IMR-90 (cell line): ENCODE data around the gene TRPC1. TPM values are rescaled to one million over a fixed set of nuclear protein-coding genes. Genes with fewer than 3 reads are reported as not detected.

ENCODE experiments used
- ATAC-seq: fragments of 200-7000 bp; cut with Tn5 transposase; 2 replicates; pipeline ENCODE4 v1.9.1; 2020; ENCODE audit warnings: low read depth, mild to moderate bottlenecking, moderate library complexity
- BruUV-seq: library from RNA; stranded (reverse); fragments of 400-500 nt; replicated peaks from 2 replicates; lab custom pipeline; 2021; lab: Mats Ljungman, UMichigan
- CTCF ChIA-PET: fragments of 300-600 bp; formaldehyde crosslinking; extraction: SDS; loops from one replicate; lab custom pipeline; 2021; ENCODE audit warnings: antibody characterized with exemption; lab: Yijun Ruan, JAX
- POLR2A ChIA-PET: fragments of 300-600 bp; sonication (Branson Sonifier 250); formaldehyde crosslinking; loops from one replicate; lab custom pipeline; 2022; ENCODE audit warnings: antibody characterized with exemption; ENCODE audit not compliant: unreplicated experiment; lab: Charles Lee
- DNase-seq: peaks from one replicate; pipeline ENCODE4 v3.0.0; 2013
- H2AFZ ChIP-seq: replicated peaks from 2 replicates; pipeline ENCODE3; 2013; ENCODE audit warnings: low read length, mild to moderate bottlenecking; ENCODE audit not compliant: poor library complexity
- H2AK5ac ChIP-seq: 2 replicates; pipeline ENCODE4 v1.6.1; 2013; ENCODE audit warnings: low read depth, low read length, inconsistent platforms
- H2AK9ac ChIP-seq: replicated peaks from 2 replicates; pipeline ENCODE3; 2013; ENCODE audit warnings: mild to moderate bottlenecking, low read depth, low read length, moderate library complexity; ENCODE audit not compliant: poor library complexity
- H2BK120ac ChIP-seq: 2 replicates; pipeline ENCODE4 v1.6.1; 2013; ENCODE audit warnings: low read depth, low read length, inconsistent platforms
- H2BK15ac ChIP-seq: 3 replicates; pipeline ENCODE4 v1.6.1; 2013; ENCODE audit warnings: low read depth, low read length, inconsistent platforms
- H2BK20ac ChIP-seq: 2 replicates; pipeline ENCODE4 v1.6.1; 2013; ENCODE audit warnings: low read depth, mild to moderate bottlenecking, inconsistent platforms, low read length, moderate library complexity
- H2BK5ac ChIP-seq: 2 replicates; pipeline ENCODE4 v1.6.1; 2013; ENCODE audit warnings: mild to moderate bottlenecking, low read depth, low read length, inconsistent platforms; ENCODE audit not compliant: poor library complexity, severe bottlenecking
- H3K14ac ChIP-seq: replicated peaks from 2 replicates; pipeline ENCODE4 v1.6.1; 2013; ENCODE audit warnings: low read depth, low read length, inconsistent platforms
- H3K18ac ChIP-seq: 2 replicates; pipeline ENCODE4 v1.6.1; 2013; ENCODE audit warnings: low read depth, low read length, control low read depth
- H3K23ac ChIP-seq: 2 replicates; pipeline ENCODE4 v1.6.1; 2013; ENCODE audit warnings: low read depth, low read length, inconsistent platforms
- H3K27ac ChIP-seq: 2 replicates; pipeline ENCODE4 v1.5.1; 2013; ENCODE audit warnings: mild to moderate bottlenecking, control low read depth, low read length; ENCODE audit not compliant: insufficient read depth
- H3K27me3 ChIP-seq: 2 replicates; pipeline ENCODE4 v1.6.1; 2013; ENCODE audit warnings: low read length; ENCODE audit not compliant: control insufficient read depth, insufficient read depth
- H3K36me3 ChIP-seq: 2 replicates; pipeline ENCODE4 v1.6.1; 2013; ENCODE audit warnings: low read length, mixed read lengths; ENCODE audit not compliant: control insufficient read depth, insufficient read depth
- H3K4ac ChIP-seq: 2 replicates; pipeline ENCODE4 v1.6.1; 2013; ENCODE audit warnings: low read depth, low read length, inconsistent platforms
- H3K4me1 ChIP-seq: 2 replicates; pipeline ENCODE4 v1.6.1; 2013; ENCODE audit warnings: low read length, mixed read lengths; ENCODE audit not compliant: control insufficient read depth, insufficient read depth
- H3K4me2 ChIP-seq: 2 replicates; pipeline ENCODE4 v1.6.1; 2013; ENCODE audit warnings: low read depth, mild to moderate bottlenecking, control low read depth, low read length, moderate library complexity
- H3K4me3 ChIP-seq: 2 replicates; pipeline ENCODE4 v1.5.1; 2013; ENCODE audit warnings: low read depth, mild to moderate bottlenecking, control low read depth, low read length, moderate library complexity; ENCODE audit not compliant: insufficient read depth
- H3K56ac ChIP-seq: 2 replicates; pipeline ENCODE4 v1.6.1; 2013; ENCODE audit warnings: low read length, inconsistent platforms; ENCODE audit not compliant: insufficient read depth; ENCODE audit errors: extremely low read depth
- H3K79me1 ChIP-seq, 2 experiments: 2 replicates each; pipeline ENCODE4 v1.6.1; 2013; ENCODE audit warnings: low read length in 2 of 2, inconsistent platforms in 1 of 2, low read depth in 1 of 2
- H3K9ac ChIP-seq: 2 replicates; pipeline ENCODE4 v1.6.1; 2013; ENCODE audit warnings: low read depth, low read length, control low read depth
- H3K9me1 ChIP-seq: 2 replicates; pipeline ENCODE4 v1.6.1; 2013; ENCODE audit warnings: low read length, inconsistent platforms; ENCODE audit not compliant: insufficient read depth
- H3K9me3 ChIP-seq: 2 replicates; pipeline ENCODE4 v1.6.1; 2013; ENCODE audit warnings: low read length; ENCODE audit not compliant: control insufficient read depth, insufficient read depth
- H4K20me1 ChIP-seq: 2 replicates; pipeline ENCODE4 v1.6.1; 2013; ENCODE audit warnings: low read length, inconsistent platforms; ENCODE audit not compliant: insufficient read depth
- H4K5ac ChIP-seq: 2 replicates; pipeline ENCODE4 v1.6.1; 2013; ENCODE audit warnings: mild to moderate bottlenecking, low read depth, low read length, control low read depth
- H4K8ac ChIP-seq, 2 experiments: 2 replicates each; pipeline ENCODE4 v1.6.1; 2013; ENCODE audit warnings: low read depth in 2 of 2, low read length in 2 of 2, control low read depth in 1 of 2, inconsistent platforms in 1 of 2
- H4K91ac ChIP-seq: 2 replicates; pipeline ENCODE4 v1.6.1; 2013; ENCODE audit warnings: low read depth, low read length, inconsistent platforms; ENCODE audit not compliant: insufficient read depth
- CEBPB ChIP-seq: IDR thresholded peaks from 2 replicates; pipeline ENCODE4 v1.6.1; 2012; ENCODE audit warnings: low read depth, low read length, improper control_type of control experiment
- MXI1 ChIP-seq: IDR thresholded peaks from 2 replicates; pipeline ENCODE4 v1.6.1; 2012; ENCODE audit warnings: low read depth, mild to moderate bottlenecking, low read length, moderate library complexity, borderline replicate concordance
- WGBS, 2 experiments: methylation state at CpG; one replicate each; pipeline versions ENCODE4 v1.1.5 to v1.1.7; 2013; ENCODE audit warnings: missing lambda C conversion rate in 2 of 2; ENCODE audit not compliant: insufficient read length in 1 of 2; ENCODE audit errors: extremely low coverage in 2 of 2; 5-methylcytosine and 5-hydroxymethylcytosine counted together
- dilution Hi-C: fragments of 300-500 bp; cut with HindIII; formaldehyde crosslinking; loops from one replicate; pipeline ENCODE4 v1.14.3; 2018; ENCODE audit warnings: low sequenced_read_pairs; ENCODE audit not compliant: unreplicated experiment
- in situ Hi-C: fragments of 300-500 bp; cut with MboI; formaldehyde crosslinking; loops from 3 replicates; pipeline ENCODE4 v1.14.3; 2019; ENCODE audit warnings: low sequenced_read_pairs, inconsistent platforms, mixed read lengths
- intact Hi-C: fragments of 100-400 bp; cut with micrococcal nuclease; formaldehyde crosslinking; loops from 2 replicates; pipeline ENCODE4 v1.10.0; 2022
- polyA plus RNA-seq, 3 experiments: library from polyadenylated mRNA; depleted of rRNA; stranded (reverse); fragments of >200 nt; gene quantifications; 2 replicates each; pipeline ENCODE4 v1.2.3, GENCODE V29; 2012; ENCODE audit warnings: low replicate concordance in 1 of 3
- total RNA-seq: library from RNA; depleted of rRNA; stranded (reverse); fragments of >200 nt; gene quantifications from 2 replicates; pipeline ENCODE4 v1.2.3, GENCODE V29; 2012

Gene TRPC1
- total and polyA plus RNA-seq, 2 of the 4 experiments (the other 2 are of a cell fraction), result 5.9 to 7.2 TPM

DNA sequence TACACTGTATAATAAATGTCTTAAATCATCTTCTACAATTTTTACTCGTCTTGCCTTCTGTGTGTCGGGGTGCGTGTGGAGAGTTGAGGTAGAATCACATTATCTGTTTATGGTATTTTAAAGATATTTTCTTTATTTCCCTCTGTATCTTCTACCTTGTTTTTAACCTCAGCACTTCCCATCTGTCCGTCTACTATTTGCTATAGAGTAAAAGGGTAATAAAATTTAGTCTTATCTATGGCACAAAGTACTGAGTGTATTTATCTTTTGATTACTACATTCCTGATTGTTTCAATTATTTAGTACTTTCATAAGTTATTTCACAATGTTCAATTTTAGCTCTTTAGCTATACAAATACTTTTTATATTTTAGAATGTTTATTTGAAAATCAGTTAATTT lies 62.2 kb downstream of the TRPC1 start:
- ATAC-seq (no peak), DNase-seq (no peak)
- dilution Hi-C loops (no loop called here), in situ Hi-C loops (no loop called here), intact Hi-C loops (no loop called here)
- no peaks in the 10 kb centered on the region for H3K36me3 ChIP-seq
- no CpG with 5 or more reads among the region's 4 CpGs for WGBS, 2 experiments
- no peaks in the 10 kb centered on the region for H3K79me1 ChIP-seq
- H3K4me2 ChIP-seq, result no peak overlapping the region
- no peak overlapping the region for H3K27ac ChIP-seq
- H2AK9ac ChIP-seq, result no peak overlapping the region
- ChIA-PET POLR2A (no interaction called here), CTCF (interaction anchor here (1.4 kb wide), 1 partner anchor 42 kb away, joined by 3 read pairs; no protein-coding TSS in a partner anchor)
- H3K4ac ChIP-seq, result no peak overlapping the region
- H2BK120ac ChIP-seq, result no peak overlapping the region
- no peak overlapping the region for H2BK5ac ChIP-seq
- TF ChIP-seq MXI1 (no peak), CEBPB (no peak)
- H4K91ac ChIP-seq, result no peak overlapping the region
- H3K9me3 ChIP-seq, result no peaks in the 10 kb centered on the region
- H2AFZ ChIP-seq, result no peak overlapping the region
- no peaks in the 10 kb centered on the region for H3K9me1 ChIP-seq
- H3K18ac ChIP-seq, result no peak overlapping the region
- no peak overlapping the region for H3K23ac ChIP-seq
- H3K14ac ChIP-seq, result no peak overlapping the region
- BruUV-seq, result no TSS peak
- no peak overlapping the region for H2BK20ac ChIP-seq
- no peak overlapping the region for H4K8ac ChIP-seq
- no peak overlapping the region for H4K5ac ChIP-seq
- H3K56ac ChIP-seq, result no peak overlapping the region
- no peak overlapping the region for H3K9ac ChIP-seq
- H3K27me3 ChIP-seq, result no peaks in the 10 kb centered on the region
- H4K20me1 ChIP-seq, result no peaks in the 10 kb centered on the region
- no peak overlapping the region for H2BK15ac ChIP-seq
- H3K4me3 ChIP-seq, result no peak overlapping the region
- H3K4me1 ChIP-seq, result no peaks in the 10 kb centered on the region
- no peak overlapping the region for H2AK5ac ChIP-seq
